ENCODE measurements around the gene COX4I2.

Gene COX4I2

DNA sequence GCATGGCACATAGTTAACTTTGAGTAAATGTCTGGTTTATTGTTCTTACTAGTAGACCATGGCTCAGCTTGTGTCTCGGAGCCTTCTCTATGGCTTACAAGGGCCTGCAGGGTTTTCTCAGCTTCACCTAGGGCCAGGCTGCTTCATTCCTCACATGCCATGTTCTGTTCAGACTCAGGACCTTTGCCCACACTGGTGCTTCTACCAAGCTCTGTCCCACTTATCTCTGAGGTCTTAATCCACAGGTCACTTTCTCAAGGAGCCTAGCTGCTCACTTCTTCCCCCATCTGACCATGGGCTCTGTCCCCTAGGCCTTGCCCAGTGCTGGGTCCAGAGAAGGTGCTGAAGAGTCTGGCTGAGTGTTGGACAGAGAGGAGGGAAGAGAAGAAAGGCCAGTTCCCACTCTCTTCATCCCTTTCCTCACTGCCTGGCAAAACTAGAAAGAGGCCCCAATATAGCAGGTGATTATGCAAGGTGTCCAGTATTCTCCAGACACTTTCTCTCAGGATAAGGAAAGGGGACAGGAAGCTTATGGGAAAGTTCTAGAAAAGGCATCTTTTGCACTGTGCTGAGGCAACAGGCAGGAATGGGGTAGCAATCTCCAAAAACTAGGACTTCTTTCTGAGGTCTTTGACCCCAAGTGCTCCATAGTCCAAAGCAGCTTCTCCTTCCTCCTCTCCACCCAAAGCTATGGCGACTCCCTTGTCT, 40.0 kb downstream of the COX4I2 start:
- DNase-seq (ENCODE audit: low read depth): no peak

DNA sequence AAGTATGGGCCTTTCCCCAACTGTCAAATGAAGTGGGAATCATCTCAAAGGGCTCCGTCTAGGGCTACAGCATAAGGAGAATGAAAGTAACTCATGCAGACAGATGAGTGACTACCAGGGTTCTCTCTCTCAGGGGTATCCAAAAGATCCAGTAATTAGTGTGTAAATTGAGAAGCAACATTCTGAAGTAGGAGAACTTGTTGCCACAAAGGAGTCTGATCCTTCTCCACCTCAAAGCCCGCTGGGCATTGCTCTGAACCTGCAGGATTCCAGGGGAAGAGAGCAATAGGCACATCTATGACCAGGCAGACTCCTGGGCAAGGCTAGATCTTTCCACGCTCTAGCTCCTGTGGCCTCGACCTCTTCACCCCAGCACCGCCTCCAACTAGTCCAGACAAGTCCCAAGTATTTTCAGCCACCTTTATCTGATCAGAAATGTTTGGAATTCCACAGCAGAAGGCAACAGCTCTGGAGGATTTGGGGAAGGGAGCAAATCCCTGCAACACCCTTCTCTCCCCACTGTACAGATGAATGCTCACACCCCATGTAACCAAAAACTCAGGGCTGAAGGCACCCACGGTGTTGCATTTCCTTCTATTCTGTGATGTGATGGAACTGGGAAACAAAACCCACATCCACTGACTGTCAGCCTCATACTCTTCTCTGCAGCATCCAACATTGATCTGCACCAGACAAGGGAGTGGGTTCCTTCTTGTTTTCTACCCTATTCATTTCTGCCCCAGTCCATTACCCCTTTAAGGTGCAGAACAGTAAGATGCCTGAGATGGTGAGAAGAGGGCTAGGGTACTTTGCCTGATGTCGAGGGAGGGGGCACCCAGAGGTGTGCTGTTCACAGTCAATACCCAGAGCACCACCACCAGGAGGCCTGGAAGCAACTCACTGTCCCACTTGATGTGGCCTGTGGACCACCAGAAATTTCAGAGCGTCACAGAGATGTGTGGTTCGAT, 41.0 kb downstream of the COX4I2 start:
- DNase-seq (ENCODE audit: low read depth): no peak

DNA sequence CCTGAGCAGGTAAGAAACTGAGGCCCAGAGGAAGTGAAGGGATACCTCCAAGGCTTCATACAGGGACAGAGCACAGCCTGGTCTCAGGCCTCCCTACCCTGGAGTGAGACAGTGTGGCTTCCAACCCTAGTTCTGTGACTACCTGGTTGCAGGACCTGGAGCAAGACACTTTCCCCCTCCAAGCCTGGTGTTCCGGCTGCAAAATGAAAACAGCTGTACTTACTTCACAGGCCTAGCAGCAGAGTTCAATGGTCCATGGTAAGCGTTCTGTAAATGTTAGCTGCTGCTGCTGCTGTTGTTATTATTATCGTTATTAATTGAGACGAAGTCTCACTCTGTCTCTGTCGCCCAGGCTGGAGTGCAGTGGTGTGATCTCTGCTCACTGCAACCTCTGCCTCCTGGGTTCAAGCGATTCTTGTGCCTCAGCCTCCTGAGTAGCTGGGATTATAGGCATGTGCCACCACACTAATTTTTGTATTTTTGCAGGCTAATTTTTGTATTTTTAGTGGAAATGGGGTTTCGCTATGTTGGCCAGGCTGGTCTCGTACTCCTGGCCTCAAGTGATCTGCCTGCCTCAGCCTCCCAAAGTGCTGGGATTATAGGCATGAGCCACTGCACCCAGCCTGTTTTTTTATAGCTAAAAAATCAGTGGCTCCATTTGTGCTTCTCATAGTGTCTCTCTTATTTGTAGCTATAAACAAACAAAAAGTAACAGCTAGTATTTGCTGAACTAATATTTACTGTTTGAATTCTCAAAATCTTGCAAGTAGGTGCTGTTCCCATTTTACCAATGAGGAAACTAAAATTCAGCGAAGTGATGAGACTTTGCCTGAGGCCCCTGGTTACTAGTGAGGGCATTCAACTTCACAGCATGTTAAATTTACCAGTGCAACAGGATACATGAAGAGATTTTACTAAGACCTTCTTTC, 41.9 kb downstream of the COX4I2 start:
- DNase-seq (ENCODE audit: low read depth): no peak

DNA sequence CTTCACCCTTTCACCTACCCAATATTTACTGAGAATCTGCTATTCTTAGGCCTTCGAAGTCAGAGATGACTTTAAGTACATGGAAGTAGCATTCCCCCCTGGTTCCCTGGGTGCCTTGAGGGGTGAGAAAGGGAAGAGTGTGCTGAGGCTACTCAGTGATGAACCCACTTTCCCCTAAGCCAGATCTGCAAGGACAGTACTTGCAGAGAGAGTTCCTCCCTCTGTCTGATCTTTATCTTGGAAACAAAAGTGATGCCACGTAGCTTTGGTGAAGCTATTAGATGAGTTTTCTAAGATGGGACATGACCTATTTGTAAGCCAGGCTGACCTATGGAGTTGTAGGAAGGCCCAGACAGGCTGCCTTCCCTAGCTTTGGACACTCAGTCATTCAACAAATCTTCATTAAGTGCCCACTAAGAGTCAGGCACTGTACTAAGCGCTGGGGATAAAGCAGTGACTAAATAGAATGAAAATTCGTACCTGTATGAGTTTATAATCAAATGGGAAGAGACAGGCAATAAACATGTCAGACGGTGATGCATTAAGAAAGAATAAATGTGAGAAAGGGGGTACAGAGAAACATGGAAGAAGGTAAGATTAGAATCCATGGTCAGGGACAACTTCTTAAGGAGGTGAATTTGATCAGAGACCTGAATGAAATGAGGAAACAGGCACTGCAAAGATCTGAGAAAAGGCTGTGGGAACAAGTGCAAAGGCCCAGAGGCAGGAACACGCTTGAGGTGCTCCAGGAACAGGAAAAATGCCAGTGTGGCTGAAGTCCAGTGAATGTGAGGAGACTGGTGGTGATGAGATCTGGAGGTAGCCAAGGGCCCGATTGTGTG, 42.8 kb downstream of the COX4I2 start:
- DNase-seq (ENCODE audit: low read depth): no peak

DNA sequence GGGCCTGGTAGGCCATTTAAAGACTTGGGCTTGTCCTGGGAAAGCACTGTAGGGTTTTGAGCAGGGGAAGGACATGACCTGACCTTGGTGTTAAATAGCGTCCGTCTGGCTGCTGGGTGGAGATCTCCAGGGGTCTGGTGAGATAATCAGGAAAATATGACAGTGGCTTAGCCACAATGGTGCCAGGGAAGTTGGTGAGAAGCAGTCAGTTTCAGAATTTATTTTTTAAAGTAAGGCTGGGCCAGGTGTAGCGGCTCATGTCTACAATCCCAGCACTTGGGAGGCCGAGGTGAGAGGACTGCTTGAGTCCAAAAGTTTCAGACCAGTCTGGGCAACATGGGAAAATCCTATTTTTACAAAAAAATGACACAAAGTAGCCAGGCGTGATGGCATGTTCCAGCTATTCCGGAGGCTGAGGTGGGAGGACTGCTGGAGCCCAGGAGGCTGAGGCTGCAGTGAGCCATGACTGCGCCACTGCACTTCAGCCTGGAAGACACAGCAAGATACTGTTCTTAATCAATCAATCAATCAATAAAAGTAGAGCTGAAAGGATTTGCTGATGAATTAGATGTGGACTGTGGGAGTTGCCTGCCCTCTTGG, 43.5 kb downstream of the COX4I2 start:
- no peak for DNase-seq (ENCODE audit: low read depth)

DNA sequence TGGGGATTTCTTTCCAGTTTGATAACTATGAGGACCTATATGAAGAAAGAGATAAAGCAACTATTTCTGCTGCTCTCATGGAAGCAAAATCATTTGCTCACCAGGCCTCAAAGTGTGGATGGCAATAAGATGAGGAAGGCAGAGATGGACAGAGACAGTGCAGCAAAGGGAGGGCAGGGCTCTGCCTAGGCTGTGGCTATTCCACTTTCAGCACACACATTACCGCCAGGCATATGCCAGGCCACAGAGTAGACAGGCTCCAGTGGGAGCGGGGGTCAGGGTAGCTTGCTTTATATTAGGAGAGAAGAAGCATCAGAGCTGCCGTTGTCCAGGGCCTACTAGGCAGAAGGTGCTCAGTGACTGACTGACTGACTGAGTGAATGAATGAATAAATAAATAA, 44.1 kb downstream of the COX4I2 start:
- no peak for DNase-seq (ENCODE audit: low read depth)

DNA sequence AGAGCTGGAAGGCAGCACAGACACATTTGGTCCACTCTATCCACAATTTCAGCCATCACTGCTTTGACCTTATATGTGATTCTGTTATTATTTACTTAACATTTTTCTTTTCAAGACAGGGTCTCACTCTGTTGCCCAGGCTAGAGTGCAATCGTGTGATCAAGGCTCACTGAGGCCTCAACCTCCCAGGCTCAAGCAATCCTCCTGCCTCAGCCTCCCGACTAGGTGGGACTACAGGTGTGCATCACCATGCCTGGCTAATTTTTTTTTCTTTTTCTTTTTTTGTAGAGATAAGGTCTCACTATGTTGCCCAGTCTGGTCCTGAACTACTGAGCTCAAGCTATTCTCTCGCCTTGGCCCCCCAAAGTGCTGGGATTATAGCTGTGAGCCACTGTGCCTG, 44.6 kb downstream of the COX4I2 start:
- DNase-seq (ENCODE audit: low read depth): no peak

DNA sequence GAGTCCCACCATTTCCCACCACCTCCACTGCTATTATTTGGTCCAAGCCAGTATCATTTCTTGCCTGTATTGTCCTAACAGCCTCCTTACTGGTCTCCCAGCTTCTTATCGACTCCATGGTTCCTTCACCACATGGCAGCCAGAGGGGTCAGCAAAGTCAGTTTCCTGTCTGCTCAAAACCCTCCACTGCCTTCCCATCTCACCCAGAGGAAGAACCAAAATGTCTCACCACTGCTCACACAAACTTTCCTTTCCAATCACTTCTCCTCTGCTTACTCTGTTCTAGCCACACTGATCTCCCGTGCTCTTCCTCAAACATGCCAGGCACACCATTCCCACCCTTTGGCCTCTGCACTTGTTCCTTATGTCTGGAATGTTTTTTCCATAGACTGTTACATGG, 45.2 kb downstream of the COX4I2 start:
- no peak for DNase-seq (ENCODE audit: low read depth)

DNA sequence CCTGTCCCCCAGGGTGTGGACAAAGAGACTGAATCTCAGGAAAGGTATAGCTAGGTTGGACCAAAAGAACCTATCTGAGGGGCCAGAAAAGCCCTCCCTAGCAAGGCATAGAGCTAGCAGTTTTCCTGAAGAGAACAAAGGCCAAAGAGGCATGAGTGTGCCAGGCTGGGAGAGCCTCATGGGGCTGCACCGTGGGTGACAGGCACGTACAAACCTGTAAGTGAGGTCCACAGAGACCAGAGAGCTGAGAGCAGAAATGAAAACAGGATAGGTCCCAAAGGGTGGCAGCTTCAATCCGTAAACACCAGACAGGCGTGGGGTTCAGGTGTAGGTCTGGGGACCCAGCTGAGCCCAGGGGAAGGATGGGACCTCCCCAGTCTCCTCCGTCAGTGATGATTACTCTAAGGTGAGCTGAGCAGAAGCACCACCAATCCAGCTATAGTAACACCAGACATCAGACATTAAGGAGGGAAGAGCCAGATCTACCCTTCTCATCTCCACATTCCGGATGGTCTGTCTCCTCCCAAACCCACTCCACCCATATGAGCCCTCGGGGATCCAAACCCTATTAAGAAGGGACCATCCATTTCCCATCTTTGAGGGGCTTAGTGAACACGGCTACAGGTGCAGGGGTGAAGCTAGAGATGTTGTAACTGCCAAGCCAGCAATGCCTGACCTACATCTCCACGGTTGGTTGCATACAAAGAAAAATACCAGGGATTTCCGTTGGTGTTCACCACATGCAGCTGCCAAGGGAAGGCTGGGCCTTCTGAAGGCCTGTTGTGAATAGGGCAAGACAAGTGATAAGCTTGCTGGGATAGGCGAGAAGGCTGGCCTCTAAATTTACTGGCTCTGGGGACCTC, 46.7 kb downstream of the COX4I2 start:
- DNase-seq (ENCODE audit: low read depth): no peak

DNA sequence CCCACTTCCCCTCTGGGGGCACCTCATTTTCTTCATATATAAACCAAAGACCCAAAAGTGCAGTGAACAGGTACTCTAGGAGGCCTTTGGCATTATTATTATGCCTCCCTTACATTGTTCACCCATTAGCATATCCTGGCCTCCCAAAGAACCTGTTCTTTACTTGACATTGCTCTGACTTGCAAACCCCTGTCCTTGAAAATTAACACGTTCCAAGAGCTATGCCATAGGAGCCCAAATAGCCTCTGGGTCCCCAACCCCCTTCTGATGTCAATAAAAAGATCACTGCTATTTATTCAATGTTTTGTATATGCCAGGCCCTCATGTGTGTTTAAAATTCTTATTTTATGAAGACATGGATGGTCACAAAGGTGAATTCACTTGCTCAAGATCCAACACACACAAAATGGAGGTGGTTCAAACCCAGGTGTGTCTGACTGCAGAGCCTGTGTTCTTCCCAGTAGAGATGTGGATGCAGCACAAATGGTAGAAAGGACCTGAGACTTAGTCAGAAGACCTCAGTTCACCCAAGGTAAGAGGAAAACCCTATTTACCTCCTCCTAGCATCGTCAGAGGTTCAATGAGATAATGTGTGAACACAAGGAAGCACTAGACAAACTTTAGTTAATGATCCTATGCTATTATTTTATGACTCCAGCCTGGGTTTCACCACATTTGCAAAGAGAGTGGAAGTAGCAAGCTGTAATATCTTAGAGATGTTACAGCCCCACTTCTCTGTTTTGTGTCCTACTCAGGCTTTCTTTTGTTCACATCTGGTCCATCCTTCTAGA, 48.3 kb downstream of the COX4I2 start:
- no peak for DNase-seq (ENCODE audit: low read depth)

DNA sequence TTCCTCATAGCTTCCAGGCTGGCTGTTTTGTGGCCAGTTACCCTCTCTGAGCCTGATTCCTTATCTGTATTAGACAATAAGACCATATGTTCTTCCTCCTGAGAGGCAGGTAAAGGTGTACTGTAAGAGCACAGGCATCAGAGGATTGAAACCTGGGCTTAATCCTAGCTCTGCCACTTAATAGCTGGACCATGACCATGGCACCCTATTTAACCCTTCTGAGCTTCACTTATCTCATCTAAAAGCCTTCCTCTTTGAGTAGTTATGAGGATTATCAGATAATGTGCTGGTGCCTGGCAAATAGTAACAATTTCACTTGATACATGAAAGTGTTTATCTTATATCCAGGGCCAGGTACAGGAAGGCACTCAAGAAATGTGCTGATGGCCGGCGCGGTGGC, 50.1 kb downstream of the COX4I2 start:
- DNase-seq (ENCODE audit: low read depth): no peak

DNA sequence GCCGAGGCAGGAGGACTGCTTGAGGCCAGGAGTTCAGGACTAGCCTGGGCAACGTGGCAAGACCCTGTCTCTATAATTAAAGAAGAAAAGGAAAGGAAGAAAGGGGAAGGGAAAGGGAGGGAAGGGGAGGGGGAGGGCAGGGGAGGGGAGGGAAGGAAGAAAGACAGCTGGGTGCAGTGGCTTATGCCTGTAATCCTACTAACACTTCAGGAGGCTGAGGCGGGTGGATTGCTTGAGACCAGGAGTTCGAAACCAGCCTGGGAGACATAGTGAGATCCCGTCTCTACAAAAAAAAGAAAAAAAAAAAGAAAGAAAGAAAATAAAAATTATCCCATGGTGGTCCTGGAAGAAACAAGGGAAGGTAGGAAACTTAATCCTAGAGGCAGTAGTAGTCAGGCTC, 51.4 kb downstream of the COX4I2 start:
- DNase-seq (ENCODE audit: low read depth): no peak

DNA sequence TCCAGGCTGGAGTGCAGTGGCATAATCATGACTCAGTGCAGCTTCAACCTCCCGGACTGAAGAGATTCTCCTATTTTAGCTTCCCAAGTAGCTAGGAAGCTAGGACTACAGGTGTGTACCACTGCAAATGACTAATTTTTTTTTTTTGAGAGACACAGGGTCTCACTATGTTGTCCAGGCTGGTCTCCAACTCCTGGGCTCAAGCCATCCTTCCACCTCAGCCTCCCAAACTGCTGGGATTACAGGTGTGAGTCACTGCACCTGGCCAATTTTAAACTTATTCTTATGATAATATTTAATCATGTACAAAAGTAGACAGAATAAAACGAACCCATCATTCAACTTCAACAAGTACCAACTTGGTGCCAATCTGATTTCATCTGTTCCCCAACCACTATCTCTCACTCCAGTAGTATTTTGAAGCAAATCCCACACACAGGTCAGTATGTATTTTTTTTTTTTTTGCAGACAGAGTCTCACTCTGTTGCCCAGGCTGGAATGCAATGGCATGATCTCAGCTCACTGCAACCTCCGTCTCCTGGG, 52.5 kb downstream of the COX4I2 start:
- no peak for DNase-seq (ENCODE audit: low read depth)

DNA sequence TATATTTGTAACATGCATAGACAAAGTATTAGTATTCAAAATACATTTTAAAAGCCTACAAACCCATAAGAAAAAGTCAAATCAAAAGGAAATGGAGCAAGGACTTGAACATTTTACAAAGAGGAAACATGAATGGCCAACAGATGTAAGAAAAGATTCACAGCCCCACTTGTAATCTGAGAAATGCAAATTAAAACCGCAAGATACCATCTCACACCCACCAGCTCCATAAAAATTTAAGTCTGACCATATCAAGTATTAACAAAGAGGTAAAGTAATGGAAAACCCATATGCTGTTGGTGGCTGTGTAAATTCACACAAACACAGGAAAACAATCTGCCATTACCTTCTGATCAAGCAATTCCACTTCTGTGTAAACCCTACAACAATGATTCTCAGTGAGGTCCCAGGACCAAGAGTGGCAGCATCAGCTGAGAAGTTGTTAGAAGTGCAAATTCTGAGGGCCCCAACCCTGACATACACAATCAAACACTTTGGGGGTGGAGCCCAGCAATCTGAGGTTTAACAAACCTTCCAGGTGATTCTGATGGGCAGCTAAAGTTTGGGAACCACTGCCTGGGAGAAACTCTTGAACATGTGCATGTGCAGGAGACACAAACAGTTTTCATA, 54.0 kb downstream of the COX4I2 start:
- no peak for DNase-seq (ENCODE audit: low read depth)

DNA sequence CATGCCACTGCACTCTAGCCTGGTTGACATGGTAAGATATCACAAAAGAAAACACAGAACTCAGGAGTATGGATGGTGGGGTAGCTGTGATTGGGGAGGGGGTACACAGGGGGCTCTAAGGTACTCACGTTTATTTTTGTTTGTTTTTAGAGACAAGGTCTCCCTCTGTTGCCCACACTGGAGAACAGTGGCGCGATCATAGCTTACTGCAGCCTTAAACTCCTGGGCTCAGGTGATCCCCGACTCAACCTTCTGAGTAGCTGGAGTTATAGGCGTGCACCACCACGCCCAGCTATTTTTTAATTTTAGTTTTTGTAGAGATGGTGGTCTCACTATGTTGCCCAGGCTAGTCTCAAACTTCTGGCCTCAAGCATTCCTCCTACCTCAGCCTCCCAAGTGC, 55.7 kb downstream of the COX4I2 start:
- DNase-seq (ENCODE audit: low read depth): no peak

DNA sequence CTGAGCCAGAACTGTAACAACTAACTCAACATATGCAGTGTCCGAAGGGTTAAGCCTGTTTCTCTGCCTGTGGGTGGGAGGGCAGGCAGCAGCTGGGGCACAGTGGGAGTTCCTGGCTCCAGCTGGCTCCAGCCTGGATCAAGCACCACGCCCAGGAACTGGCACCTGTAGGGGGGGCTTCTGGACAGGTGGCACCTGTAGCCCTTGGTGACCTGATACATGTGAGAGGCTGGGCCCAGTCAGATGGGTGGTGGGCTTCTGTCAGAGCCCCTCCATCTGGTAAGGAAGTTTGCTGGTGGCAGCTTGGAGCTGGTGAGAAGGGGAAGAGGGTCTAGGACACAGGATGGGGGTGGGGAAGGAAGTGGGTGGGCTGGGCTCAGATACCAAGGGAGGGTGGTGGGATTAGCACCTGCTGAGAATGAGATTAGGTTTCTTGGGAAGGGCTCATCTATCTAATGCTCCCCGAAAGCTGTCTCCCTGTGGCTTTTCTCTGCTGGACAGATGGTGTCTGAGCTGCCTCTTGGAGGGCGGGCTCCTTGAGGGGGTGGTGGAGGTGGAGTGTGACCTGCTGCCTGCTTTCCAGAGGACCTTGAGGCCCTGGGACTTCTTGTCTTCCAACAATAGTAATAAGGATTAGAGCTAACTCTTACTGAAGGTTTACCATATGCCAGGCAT, 56.4 kb downstream of the COX4I2 start:
- DNase-seq (ENCODE audit: low read depth): no peak
